GM18873 (cell line): Measurements from ENCODE around the gene POLR2E.
A peak's percentile ranks its signal among the peaks of the same experiment; 100 is the strongest.

ENCODE experiments used
- ATAC-seq: cut with Tn5 transposase; IDR thresholded peaks from one replicate; pipeline ENCODE4 v1.9.1; 2021; ENCODE audit warnings: mild to moderate bottlenecking, moderate library complexity, moderate number of reproducible peaks; ENCODE audit not compliant: unreplicated experiment, low FRiP score

Gene POLR2E

GRCh38 chr19:1082928-1083816 is 12.0 kb downstream of the POLR2E start:
- ATAC-seq: no peak

GRCh38 chr19:1082165-1082927 is 12.8 kb downstream of the POLR2E start:
- no peak for ATAC-seq

- no peak for ATAC-seq
These were observed 13.6 kb downstream of the POLR2E start for GRCh38 chr19:1081301-1082164.

- no peak for ATAC-seq
These were observed 14.6 kb downstream of the POLR2E start for GRCh38 chr19:1080360-1081161.

- no peak for ATAC-seq
These were observed 15.5 kb downstream of the POLR2E start for GRCh38 chr19:1079566-1080111.

GRCh38 chr19:1076951-1077350 is 18.2 kb downstream of the POLR2E start:
- ATAC-seq: peak; percentile 60

GRCh38 chr19:1076046-1076386 is 19.2 kb downstream of the POLR2E start:
- no peak for ATAC-seq

- no peak for ATAC-seq
These were observed 20.5 kb downstream of the POLR2E start for GRCh38 chr19:1074544-1075283.

- ATAC-seq: no peak
These were observed 21.1 kb downstream of the POLR2E start for GRCh38 chr19:1073956-1074517.

- no peak for ATAC-seq
These were observed 21.9 kb downstream of the POLR2E start for GRCh38 chr19:1073063-1073955.

GRCh38 chr19:1072371-1073015 is 22.7 kb downstream of the POLR2E start:
- ATAC-seq: no peak

- no peak for ATAC-seq
These were observed 24.0 kb downstream of the POLR2E start for GRCh38 chr19:1070931-1071791.

- no peak for ATAC-seq
These were observed 24.6 kb downstream of the POLR2E start for GRCh38 chr19:1070576-1070930.

- ATAC-seq: no peak
These were observed 26.0 kb downstream of the POLR2E start for GRCh38 chr19:1069009-1069779.
